ENCODE results near the gene TMPRSS9. TPM values are rescaled to one million over a fixed set of nuclear protein-coding genes. Genes with fewer than 3 reads are reported as not detected.
A peak's percentile ranks its signal among the peaks of the same experiment; 100 is the strongest.

Gene TMPRSS9
- total RNA-seq, 1 experiment from 2014 or later, result 0.31 TPM

DNA sequence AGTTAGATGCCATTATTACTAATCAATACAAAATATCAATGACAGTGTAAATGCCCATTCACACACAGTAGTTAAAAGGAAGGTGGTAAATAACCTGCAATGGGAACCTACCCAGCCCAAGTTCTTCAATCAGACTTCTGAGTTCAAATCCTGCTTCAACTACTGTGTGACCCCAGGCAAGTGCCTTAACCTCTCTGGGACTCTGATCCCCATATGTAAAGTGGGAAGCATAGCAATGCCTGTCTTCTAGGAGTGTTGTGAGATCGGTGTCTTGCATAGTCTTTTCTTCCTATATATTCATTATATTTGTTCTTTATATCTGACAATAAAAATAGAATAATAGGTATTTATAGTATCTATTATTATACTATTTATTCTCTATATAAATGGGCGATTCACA lies 60.4 kb downstream of the TMPRSS9 start:
- no peak for DNase-seq (ENCODE audit: low spot score)

GRCh38 chr19:2421581-2422306 lies 61.7 kb downstream of the TMPRSS9 start:
- DNase-seq (ENCODE audit: low spot score), result no peak

GRCh38 chr19:2423071-2423914 lies 63.2 kb downstream of the TMPRSS9 start:
- DNase-seq (ENCODE audit: low spot score), result no peak

DNA sequence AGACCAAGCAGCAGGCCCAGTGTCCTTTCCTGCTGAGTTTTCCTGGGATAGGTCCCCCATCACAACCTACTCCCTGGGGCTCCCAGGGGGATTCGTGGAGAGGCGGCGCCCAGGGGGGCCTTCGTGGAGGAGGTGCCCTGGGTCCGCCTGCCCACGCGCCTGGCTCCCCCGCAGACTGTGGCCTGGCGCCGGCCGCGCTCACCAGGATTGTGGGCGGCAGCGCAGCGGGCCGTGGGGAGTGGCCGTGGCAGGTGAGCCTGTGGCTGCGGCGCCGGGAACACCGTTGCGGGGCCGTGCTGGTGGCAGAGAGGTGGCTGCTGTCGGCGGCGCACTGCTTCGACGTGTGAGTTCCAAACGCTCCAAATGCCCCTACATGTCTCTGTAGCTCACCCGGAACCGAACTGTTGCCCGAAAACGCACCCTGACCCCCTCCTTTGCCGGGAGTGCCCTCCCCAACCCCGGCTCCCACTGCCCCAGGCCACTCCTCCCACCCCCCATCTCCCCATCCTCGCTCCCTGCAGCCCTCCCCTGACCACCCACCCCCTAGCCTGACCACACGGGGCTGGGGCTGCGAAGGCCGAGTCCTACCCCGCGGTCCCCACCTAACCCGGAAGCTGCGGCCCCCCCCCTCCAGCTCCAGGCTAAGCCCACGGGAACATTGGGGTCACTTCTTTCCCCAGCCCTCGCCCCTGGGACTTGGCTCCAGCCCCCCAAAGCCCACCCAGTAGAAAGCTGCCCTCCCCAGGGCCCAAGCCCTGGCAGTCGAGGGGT lies 64.0 kb downstream of the TMPRSS9 start:
- DNase-seq (ENCODE audit: low spot score), result no peak

GRCh38 chr19:2424686-2425621 lies 64.9 kb downstream of the TMPRSS9 start:
- no peak for DNase-seq (ENCODE audit: low spot score)

DNA sequence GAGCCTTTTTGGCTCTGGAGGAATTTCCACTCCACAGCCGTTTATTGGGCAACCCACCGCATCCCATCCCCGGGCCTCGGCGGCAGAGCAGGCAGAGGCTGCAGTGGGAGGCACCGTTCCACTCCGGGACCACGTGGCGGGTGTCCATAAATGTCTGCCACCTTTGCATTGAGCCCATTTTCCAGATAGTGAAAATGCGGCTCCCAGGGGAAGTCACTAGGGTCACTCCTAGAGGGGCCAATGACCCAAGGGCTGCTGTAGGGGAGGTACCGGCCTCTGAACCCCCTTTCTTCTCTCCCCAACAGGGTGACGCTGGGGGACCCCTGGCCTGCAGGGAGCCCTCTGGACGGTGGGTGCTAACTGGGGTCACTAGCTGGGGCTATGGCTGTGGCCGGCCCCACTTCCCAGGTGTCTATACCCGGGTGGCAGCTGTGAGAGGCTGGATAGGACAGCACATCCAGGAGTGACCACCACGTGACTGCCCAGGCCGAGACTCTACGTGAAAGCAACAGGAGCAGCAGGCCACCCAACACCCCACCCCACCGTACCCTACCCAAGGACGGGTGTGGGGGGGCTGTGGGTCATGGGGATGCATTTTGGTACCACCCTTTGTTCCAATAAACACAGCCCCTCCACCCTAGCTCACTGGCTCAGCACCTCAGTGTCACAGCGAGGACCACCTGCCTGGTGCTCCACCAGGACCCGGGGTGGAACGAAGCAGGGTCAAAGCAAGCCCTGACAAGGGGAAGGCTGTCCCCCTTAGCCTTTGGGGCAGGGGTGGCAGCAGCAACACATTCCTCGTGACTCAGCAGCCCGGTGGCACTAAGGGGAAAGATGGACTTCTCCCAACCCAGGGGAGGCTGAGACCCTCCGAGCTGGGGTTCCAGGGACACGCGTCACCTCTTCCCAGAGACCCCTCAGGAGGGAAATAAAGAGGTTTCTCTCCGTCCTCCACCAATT lies 65.8 kb downstream of the TMPRSS9 start:
- no peak for DNase-seq (ENCODE audit: low spot score)

DNA sequence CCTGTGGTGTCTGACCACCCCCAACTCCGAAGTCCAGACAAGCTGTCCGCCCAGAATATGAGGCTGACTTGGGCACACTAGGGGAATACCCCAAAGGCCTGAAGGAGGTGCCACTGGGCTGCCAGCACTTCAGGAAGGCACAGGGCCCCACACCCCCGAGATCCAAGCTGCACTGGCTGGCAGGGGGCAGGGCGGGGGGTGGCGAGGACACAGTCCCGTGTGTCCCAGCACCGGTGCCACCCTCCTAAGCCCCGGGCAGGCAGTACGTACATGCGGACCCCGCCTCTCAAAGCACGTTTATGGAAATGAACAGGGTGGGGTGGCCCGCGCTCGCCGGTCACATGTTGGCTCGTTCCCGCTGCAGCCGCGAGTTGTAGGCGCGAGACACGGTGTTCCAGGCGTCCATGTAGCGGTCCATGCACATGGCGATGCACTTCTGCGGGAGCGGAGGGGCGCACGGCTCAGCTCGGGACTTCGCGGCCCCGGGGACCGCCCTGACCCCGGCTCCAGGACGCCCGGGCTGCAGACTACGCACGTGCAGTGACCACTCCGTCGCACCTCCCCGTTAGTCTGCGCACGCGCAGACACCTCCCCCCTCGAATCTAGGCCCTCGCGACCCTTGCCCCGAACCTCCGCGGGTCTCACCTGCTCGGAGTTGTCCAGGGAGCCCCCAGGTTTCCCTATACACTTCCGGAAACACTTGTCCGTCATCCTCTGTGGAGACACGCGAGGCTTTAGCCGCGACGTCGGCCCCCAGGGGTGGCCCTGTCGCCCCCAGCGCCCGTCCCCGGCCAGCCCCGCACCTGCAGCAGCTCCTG lies 66.8 kb downstream of the TMPRSS9 start:
- DNase-seq (ENCODE audit: low spot score), result peak; percentile 20

DNA sequence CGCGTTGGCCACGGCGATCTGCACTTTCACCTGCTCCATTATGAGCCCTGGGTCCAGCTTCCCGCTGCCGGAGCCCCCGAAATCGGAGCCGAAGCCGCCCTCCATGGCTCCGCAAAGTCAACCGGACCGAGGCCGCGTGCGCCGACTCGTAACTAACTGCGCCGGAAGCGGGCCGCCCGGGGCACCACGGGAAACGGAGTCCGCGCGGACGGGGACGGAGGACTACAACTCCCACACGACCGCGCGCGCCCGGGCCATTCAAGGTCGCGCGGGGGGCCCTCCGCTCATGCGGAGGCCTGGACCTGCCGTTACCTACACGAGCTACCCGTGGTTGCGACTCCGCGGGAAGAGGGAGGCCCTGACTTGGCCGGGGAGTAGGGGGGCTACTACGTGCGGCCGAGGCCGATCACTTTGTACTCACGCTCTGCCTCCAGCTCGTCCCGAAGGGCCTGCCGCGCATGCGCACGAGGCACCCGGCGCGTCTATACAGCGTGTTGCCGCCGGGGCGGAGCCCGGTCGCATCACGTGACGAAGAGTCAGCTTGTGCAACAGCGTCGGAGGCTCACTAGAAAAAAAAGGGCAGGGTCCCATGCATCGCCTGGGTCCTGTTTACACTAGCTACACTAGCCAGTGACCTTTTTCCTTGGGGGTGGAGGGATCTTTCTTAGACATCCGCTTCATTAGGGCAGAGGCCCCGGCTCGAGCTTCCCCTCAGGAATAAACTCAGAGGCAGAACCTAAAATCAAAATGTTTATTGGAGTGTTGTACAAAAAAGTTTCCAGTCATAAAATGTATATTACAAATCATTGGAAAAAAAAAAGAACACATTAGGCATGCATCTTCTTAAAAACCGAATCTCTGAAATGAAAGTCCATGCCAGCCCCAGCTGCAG lies 67.6 kb downstream of the TMPRSS9 start, which contains the start of gene TIMM13:
Gene TIMM13 (minus strand): TSS at position 158 of the 892 bp plus-strand sequence. CDS start 53 bp downstream, at position 105.
- DNase-seq (ENCODE audit: low spot score), result peak; percentile 93

- DNase-seq (ENCODE audit: low spot score), result peak; percentile 50
These were observed 68.2 kb downstream of the TMPRSS9 start for GRCh38 chr19:2428321-2428690.

- no peak for DNase-seq (ENCODE audit: low spot score)
These were observed 69.0 kb downstream of the TMPRSS9 start for GRCh38 chr19:2428756-2429711.

DNA sequence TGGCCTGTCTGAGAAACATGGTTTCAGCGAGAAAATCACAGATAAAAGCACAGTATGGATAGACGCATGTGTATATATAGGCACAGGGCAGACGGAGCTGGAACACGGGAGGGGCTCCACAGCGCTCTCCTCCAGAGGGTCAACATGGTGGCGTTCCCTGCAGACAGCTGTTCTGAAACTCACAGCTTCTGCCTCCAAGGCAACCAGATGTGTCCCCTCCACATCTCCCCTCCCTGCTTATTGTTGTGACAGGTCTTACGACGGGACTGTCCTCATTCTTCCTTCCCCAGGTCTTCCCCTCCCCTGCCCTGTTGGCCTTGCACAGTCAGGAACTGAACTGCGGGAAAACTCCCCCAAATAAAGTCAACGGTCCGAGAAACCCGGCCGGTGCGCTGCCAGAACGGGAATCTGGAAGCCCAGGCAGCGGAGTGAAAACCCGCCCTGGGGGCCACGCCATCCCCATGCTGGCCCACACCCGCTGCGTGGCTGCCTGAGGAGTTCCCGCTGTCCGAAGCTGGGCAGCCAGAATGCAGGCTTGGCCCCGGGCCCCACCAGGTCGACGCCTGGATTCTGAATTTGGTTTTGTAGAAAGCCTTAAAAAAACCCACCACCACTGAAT lies 70.0 kb downstream of the TMPRSS9 start:
- no peak for DNase-seq (ENCODE audit: low spot score)

GRCh38 chr19:2431318-2432055 lies 71.4 kb downstream of the TMPRSS9 start:
- DNase-seq (ENCODE audit: low spot score), result no peak

DNA sequence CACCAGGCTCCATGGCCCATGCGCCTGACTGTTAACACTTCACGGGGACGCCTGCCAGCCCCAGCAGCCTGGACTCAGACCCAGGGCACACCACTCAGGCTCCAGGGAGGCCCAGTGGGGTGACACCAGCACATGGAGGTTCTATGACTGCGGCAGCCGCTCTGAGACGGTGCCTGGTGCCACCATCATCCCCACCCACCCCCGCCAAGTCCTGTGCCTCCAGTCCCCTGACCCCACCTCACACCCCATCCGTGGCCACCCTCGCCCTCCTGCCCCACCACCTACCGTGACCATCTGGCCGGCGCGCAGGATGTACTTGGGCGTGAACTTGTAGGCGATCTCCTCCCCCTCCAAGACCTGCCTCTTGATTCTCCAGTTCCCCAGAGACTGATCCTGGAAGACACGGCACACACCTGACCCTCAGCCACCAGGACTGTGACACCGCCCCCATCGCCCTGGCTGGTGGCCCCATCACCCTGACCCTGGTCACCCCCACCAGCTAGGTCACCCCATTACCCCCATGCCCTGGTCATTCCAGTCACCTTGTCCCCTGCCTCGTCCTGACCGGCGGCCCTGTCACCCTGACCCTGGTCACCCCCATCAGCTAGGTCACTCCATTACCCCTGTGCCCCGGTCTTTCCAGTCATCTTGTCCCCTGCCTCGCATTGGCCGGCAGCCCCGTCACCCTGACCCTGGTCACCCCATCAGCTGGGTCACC lies 72.2 kb downstream of the TMPRSS9 start:
- DNase-seq (ENCODE audit: low spot score), result no peak

- no peak for DNase-seq (ENCODE audit: low spot score)
These were observed 73.8 kb downstream of the TMPRSS9 start for GRCh38 chr19:2433854-2434253.

- DNase-seq (ENCODE audit: low spot score), result no peak
These were observed 74.2 kb downstream of the TMPRSS9 start for GRCh38 chr19:2434267-2434666.
